22Rv1 (cell line): ENCODE measurements around the gene ABHD14A.

Experiments
- CTCF ChIP-seq: fragments of 450-650 bp; IDR thresholded peaks from 2 replicates; pipeline ENCODE4 v1.5.1; 2017; ENCODE audit warnings: mild to moderate bottlenecking
- ZFX ChIP-seq: fragments of 450-650 bp; IDR thresholded peaks from 2 replicates; pipeline ENCODE4 v1.6.1; 2017; ENCODE audit warnings: antibody characterized with exemption, borderline replicate concordance

GRCh38 chr3:52017586-52017985 is 42.7 kb downstream of the ABHD14A start:
- TF ChIP-seq CTCF (no peak), ZFX (no peak)
